K562 (cell line): ENCODE data around the gene MARCKSL1. TPM values are rescaled to one million over a fixed set of nuclear protein-coding genes. Genes with fewer than 3 reads are reported as not detected.

ENCODE experiments used
- CBFB ChIP-seq: sonication (generic); formaldehyde crosslinking; IDR thresholded peaks from 2 replicates; pipeline ENCODE4 v1.4.0; 2020; ENCODE audit warnings: mild to moderate bottlenecking, missing genetic modification reagents
- DIDO1 ChIP-seq: fragments of 450-650 bp; IDR thresholded peaks from 2 replicates; pipeline ENCODE4 v1.6.1; 2016; ENCODE audit warnings: low read depth, missing biosample characterization, missing genetic modification characterization
- HMG20B ChIP-seq: fragments of 250-450 bp; sonication (Bioruptor Pico); IDR thresholded peaks from 2 replicates; pipeline ENCODE4 v1.5.0; 2021; ENCODE audit warnings: mild to moderate bottlenecking
- ID3 ChIP-seq, 2 experiments: fragments of 250-450 bp in 1 of 2; fragments of 450-650 bp in 1 of 2; sonication (Bioruptor Pico) in 1 of 2; IDR thresholded peaks; 2 replicates each; pipeline versions ENCODE4 v1.6.1 to v1.8.0; 2016 to 2021; ENCODE audit warnings: mild to moderate bottlenecking in 2 of 2, moderate library complexity in 2 of 2, missing compliant biosample characterization in 1 of 2, missing genetic modification characterization in 1 of 2
- MAFG ChIP-seq: fragments of 450-650 bp; conservative IDR thresholded peaks from 2 replicates; pipeline ENCODE4 v1.6.1; 2016; ENCODE audit warnings: missing genetic modification characterization, missing compliant biosample characterization
- NCOA1 ChIP-seq: fragments of 450-650 bp; IDR thresholded peaks from 2 replicates; pipeline ENCODE4 v1.6.1; 2016; ENCODE audit warnings: low read depth
- NR1H2 ChIP-seq: sonication (generic); formaldehyde crosslinking; IDR thresholded peaks from 2 replicates; pipeline ENCODE4 v1.4.0; 2020; ENCODE audit warnings: mild to moderate bottlenecking, missing genetic modification reagents
- PHF21A ChIP-seq: fragments of 450-650 bp; IDR thresholded peaks from 2 replicates; pipeline ENCODE4 v1.6.1; 2017; ENCODE audit warnings: low read depth, borderline replicate concordance
- RBFOX2 ChIP-seq: fragments of 200-400 bp; formaldehyde crosslinking; IDR thresholded peaks from 2 replicates; pipeline ENCODE4 v1.6.1; 2017; ENCODE audit warnings: low read depth, mild to moderate bottlenecking, low read length, moderate library complexity
- SMAD3 ChIP-seq: fragments of 450-650 bp; formaldehyde crosslinking; conservative IDR thresholded peaks from 2 replicates; pipeline ENCODE4 v1.4.0; 2020; ENCODE audit warnings: mild to moderate bottlenecking
- TEAD2 ChIP-seq: fragments of 450-650 bp; IDR thresholded peaks from 2 replicates; pipeline ENCODE4 v1.6.1; 2016; ENCODE audit warnings: missing genetic modification characterization, control low read depth, missing compliant biosample characterization
- TSC22D4 ChIP-seq: fragments of 450-650 bp; IDR thresholded peaks from 2 replicates; pipeline ENCODE4 v1.6.1; 2016; ENCODE audit warnings: missing genetic modification characterization, missing biosample characterization, control low read depth
- U2AF2 ChIP-seq: fragments of 200-400 bp; formaldehyde crosslinking; optimal IDR thresholded peaks from 2 replicates; pipeline ENCODE3; 2017; ENCODE audit warnings: low read depth, mild to moderate bottlenecking, low read length
- ZBTB34 ChIP-seq: fragments of 250-450 bp; sonication (Bioruptor Pico); IDR thresholded peaks from 2 replicates; pipeline ENCODE4 v1.8.0; 2021; ENCODE audit warnings: mild to moderate bottlenecking, moderate library complexity
- ZNF586 ChIP-seq: fragments of 450-650 bp; formaldehyde crosslinking; conservative IDR thresholded peaks from 2 replicates; pipeline ENCODE4 v1.4.0; 2020; ENCODE audit warnings: mild to moderate bottlenecking, moderate library complexity
- polyA plus RNA-seq, 8 experiments: library from polyadenylated mRNA; depleted of rRNA in 4 of 8; stranded (reverse) in 5 of 8; unstranded in 3 of 8; fragments of >200 nt; fragmentation: Nextera tagmentation in 2 of 8; fragmentation: Illumina TruSeq in 1 of 8; extraction: Ambion mirVana in 2 of 8; extraction: Trizol in 1 of 8; gene quantifications; 2 replicates each; pipeline versions ENCODE4 v1.2.1 to v1.2.3, GENCODE V29; 2011 to 2014; ENCODE audit warnings: inconsistent platforms in 1 of 8, missing spikeins in 1 of 8
- total RNA-seq, 7 experiments: library from RNA; depleted of rRNA in 6 of 7; stranded (reverse); fragments of >200 nt in 6 of 7; fragmentation: Illumina TruSeq in 2 of 7; extraction: Trizol in 2 of 7; gene quantifications; 2 replicates each; pipeline versions ENCODE4 v1.2.1 to v1.2.3, GENCODE V29; 2011 to 2021; ENCODE audit warnings: low replicate concordance in 1 of 7
- TF ChIP-seq, protein P1 (sequence below): fragments of 450-650 bp; IDR thresholded peaks from 2 replicates; pipeline ENCODE4 v1.6.1; 2016; ENCODE audit warnings: low read depth, mild to moderate bottlenecking, moderate library complexity
- TF ChIP-seq, protein P2 (sequence below): fragments of 450-650 bp; IDR thresholded peaks from one replicate; pipeline ENCODE4 v1.6.1; 2018; ENCODE audit warnings: mild to moderate bottlenecking, moderate library complexity; ENCODE audit not compliant: partially characterized antibody

The MARCKSL1 gene
- total and polyA plus RNA-seq, 9 of the 15 experiments (the other 6 are each of a cell fraction or from before 2014, with no cell fraction given): 14.7 to 325 (median 155) TPM

GRCh38 chr1:32291708-32292538, 44.1 kb downstream of the MARCKSL1 start, which contains the start of gene HDAC1 (continued):
- TF ChIP-seq ID3 (CRISPR knock-in tag; IDR thresholded peaks at IDR 0.05): no peak
- peak; percentile 66; the same call in 1 of the 2 replicates for TF ChIP-seq ID3 (tag; IDR thresholded peaks at IDR 0.05)
- no peak for TF ChIP-seq TEAD2 (tag)
- TF ChIP-seq, protein P1, sequence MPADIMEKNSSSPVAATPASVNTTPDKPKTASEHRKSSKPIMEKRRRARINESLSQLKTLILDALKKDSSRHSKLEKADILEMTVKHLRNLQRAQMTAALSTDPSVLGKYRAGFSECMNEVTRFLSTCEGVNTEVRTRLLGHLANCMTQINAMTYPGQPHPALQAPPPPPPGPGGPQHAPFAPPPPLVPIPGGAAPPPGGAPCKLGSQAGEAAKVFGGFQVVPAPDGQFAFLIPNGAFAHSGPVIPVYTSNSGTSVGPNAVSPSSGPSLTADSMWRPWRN: no peak; the same call in 1 of the 2 replicates
- no peak for TF ChIP-seq CBFB (CRISPR knock-in tag)
- TF ChIP-seq MAFG: no peak
- peak; percentile 97 for TF ChIP-seq RBFOX2
- no peak for TF ChIP-seq ZNF586
- no peak for TF ChIP-seq U2AF2
- TF ChIP-seq TSC22D4 (tag): no peak
- peak; percentile 46; the same call in 1 of the 2 replicates for TF ChIP-seq NCOA1
- 0 out of 2 replicates have a peak, but pooled peaks have one; percentile 45 for TF ChIP-seq ZBTB34 (CRISPR knock-in tag)
- TF ChIP-seq, protein P2, sequence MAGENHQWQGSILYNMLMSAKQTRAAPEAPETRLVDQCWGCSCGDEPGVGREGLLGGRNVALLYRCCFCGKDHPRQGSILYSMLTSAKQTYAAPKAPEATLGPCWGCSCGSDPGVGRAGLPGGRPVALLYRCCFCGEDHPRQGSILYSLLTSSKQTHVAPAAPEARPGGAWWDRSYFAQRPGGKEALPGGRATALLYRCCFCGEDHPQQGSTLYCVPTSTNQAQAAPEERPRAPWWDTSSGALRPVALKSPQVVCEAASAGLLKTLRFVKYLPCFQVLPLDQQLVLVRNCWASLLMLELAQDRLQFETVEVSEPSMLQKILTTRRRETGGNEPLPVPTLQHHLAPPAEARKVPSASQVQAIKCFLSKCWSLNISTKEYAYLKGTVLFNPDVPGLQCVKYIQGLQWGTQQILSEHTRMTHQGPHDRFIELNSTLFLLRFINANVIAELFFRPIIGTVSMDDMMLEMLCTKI: no peak
- peak; percentile 61; the same call in 1 of the 2 replicates for TF ChIP-seq PHF21A
- no peak for TF ChIP-seq HMG20B (CRISPR knock-in tag)
- TF ChIP-seq NR1H2 (CRISPR knock-in tag): no peak
- TF ChIP-seq DIDO1 (tag): 0 out of 2 replicates have a peak, but pooled peaks have one; percentile 17
- TF ChIP-seq SMAD3: no peak
